GM19467 (cell line): ENCODE measurements around the gene SUMF1.
"Not testable (repeated sequence)": the region's sequence is repeated elsewhere in the genome, so short reads cannot be mapped to it uniquely, and the experiment has no call there.

Experiments used
- ATAC-seq: cut with Tn5 transposase; IDR thresholded peaks from one replicate; pipeline ENCODE4 v1.9.1; 2021; ENCODE audit warnings: mild to moderate bottlenecking, moderate library complexity; ENCODE audit not compliant: unreplicated experiment

SUMF1 gene

GRCh38 chr3:4462369-4463040, 4.6 kb downstream of the SUMF1 start:
- ATAC-seq, result no peak

GRCh38 chr3:4461468-4462090, 5.5 kb downstream of the SUMF1 start:
- ATAC-seq, result no peak

DNA sequence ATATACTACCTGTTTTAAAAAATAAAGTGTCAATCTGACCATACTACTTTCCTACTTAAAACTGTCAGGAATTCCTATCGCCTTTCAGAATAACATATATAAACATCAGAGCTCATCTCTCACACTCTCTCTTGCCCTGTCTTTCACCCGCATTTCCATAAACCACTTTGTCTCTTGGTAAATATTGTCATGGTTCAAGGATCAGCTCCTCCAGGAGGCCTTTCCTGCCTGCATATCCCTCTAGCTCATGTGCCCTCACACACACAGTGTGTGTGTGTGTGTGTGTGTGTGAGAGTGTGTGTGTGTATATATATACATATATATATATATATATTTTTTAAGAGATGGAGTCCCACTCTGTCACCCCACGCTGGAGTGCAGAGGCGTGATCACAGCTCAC, 6.7 kb downstream of the SUMF1 start:
- no peak for ATAC-seq

GRCh38 chr3:4458961-4459360, 8.1 kb downstream of the SUMF1 start:
- ATAC-seq, result no peak

DNA sequence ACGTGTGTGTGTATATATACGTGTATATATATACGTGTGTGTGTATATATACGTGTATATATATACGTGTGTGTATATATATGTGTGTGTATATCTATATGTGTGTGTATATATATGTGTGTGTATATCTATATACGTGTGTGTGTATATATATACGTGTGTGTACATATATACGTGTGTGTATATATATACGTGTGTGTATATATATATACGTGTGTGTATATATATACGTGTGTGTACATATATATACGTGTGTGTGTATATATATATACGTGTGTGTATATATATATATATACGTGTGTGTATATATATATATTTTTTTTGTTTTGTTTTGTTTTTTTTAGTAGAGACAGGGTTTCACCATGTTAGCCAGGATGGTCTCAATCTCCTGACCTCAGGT, 10.3 kb downstream of the SUMF1 start:
- ATAC-seq, result not testable (repeated sequence)

DNA sequence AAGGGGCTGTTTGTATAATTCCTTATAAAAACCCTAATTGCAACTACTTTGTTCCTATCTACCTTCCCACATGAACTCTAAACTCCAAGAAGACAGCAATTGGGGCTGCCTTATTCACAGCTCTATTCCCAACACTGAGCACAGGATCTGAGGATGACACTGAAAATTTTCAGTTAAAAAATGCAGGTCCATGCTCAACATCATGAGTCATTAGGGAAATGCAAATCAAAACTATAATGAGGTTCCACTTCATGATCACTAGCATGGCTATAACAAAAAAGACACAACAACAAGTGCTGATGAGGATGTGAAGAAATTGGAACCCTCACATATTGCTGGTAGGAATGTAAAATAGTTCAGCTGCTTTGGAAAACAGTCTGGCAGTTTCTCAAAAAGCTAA, 12.9 kb downstream of the SUMF1 start:
- no peak for ATAC-seq

- ATAC-seq, result no peak
Measured at GRCh38 chr3:4449043-4449805, 17.8 kb downstream of the SUMF1 start.

DNA sequence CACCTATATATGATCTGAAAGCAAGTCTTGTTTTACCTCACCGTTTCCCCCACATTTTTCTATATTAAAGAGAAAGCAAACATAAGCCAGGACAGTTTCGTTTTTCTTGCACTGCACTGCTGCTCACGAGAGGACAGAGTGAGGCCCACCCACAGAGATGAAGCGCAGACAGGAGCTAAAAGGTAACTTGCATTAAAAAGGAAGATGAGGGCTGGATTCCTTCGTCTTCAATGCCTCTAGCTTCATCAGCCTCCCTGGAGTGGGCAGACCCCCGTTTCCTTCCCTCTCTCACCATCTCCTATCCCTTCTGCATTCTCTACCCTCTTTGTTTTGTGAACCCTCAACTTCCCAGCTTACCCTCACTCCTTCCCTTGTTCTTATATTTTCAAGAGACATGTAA, 18.9 kb downstream of the SUMF1 start:
- no peak for ATAC-seq

DNA sequence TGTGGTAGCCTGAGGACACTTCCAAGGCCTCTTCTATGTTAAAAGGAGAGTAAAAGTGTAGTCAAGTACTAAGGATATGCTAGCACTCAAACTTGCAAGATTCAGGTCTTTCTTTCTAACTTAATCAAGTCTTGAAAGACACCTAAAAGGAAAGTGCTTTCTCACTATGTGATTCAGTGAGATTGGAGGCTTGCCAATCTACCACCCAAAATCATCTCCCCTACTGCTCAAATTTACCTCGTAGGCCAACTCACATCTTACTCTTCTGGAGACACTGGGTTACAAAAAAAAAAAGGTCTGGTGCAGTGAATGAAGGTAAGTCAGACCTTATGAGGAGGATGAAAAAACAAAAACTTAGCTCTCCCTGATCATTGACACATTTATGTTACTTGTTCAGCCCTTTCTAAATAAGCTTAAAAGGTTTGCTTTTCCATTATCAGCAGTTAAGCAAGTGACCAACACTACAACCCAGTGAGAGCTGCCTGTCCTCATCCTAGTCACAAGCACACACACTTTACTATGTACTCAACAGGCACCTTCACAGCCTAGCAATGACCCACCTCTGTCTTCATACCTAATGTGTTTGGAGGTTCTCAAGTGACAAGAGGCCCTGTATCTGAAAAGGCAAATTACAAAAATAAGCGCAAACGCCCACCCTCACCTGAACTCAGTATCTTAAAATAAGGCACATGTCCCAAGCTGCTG, 19.6 kb downstream of the SUMF1 start:
- ATAC-seq, result no peak

- no peak for ATAC-seq
Measured at GRCh38 chr3:4440951-4441350, 26.1 kb downstream of the SUMF1 start.

GRCh38 chr3:4438296-4438695, 28.8 kb downstream of the SUMF1 start:
- ATAC-seq, result no peak

DNA sequence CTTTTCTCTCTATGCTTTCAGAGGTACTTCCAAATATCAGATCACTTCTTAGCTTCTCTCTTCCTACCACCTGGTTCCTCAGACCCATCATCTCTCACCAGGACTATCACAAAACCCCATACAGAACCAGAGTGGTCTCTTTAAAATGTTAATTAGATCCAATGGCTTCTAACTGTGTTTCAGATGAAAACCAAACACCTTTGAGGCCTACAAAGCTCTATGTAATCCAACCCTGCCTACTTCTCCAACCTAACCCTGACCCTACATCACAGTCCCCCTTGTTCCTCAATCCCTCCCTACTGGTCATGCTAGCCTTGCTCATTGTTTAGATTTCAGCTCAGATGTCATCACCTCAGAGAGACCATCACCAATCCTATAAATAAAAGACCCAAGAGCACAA, 34.8 kb downstream of the SUMF1 start:
- ATAC-seq, result no peak

- no peak for ATAC-seq
Measured at GRCh38 chr3:4429648-4430350, 37.3 kb downstream of the SUMF1 start.

DNA sequence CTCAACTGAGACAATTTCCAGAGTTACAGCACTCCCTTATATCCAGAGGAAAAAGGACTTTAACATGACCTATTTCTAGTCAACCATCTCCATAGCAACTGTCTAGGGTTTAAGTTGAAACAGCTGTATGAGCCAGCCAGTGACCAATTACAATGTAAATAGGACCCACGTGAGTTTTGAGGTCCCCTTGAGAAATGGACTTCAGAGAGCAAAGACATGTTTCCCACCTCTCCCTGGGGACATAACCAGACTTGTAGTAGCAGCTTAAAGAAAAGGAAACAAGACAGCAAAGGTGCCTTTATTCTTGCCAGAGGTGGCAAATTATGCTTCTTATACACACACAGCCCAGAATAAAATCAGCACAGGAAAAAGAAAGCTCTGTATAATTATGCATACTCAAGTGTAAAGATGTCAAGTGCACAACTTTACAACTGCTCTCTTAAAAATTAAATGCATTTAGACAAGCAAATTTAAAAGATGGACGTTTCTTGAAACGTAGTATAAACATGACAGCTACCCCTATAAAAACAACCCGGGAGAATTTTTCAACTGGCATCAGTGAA, 40.2 kb downstream of the SUMF1 start:
- ATAC-seq, result peak; percentile 71

- no peak for ATAC-seq
Measured at GRCh38 chr3:4426261-4426781, 40.7 kb downstream of the SUMF1 start.

DNA sequence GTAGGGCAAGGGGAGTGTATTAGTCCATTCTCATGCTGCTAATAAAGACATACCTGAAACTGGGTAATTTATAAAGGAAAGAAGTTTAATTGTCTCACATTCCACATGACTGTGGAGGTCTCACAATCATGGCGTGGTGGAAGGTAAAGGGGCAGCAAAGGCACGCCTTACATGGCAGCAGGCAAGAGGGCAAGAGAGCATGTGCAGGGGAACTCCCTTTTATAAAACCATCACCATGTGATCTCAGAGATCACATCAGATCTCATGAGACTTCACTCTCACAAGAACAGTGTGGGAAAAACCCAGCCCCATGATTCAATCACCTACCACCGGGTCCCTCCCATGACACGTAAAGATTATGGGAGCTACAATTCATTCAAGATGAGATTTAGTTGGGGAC, 41.4 kb downstream of the SUMF1 start:
- no peak for ATAC-seq

DNA sequence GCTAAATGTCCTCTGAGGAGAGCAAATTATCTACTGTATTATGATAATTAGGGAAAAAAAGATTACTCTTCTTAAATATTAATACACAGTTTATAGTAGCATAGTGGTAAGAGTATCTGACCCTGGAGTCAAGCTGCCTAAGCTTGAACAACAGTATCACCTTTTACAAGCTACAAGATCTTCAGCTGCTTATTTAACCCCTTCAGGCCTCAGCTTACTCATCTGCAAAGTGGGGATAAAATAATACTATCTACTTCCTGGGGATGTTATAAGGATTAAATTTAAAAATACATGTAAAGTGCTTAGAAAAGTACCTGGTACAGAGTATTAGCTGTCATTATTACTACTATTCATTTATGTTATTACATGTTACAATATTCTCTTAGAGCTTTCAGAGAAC, 42.0 kb downstream of the SUMF1 start:
- no peak for ATAC-seq

DNA sequence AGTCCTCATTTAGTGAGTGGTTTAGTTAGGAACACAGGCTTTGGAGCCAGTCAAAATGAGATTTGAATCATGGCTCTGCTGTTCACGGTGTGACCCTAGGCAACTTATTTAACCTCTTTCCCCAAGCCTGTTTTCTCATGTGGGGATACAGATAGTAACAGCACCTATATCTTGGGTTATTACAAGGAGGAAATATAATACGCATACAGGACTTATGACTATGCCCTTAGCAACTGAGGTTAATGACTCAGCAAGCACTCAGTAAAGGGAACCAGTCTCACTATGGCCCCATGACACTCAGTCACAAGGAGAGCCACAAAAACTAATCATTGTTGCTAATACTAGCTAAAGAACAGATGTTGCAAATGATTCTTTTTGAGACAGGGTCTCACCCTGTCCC, 45.9 kb downstream of the SUMF1 start:
- no peak for ATAC-seq

DNA sequence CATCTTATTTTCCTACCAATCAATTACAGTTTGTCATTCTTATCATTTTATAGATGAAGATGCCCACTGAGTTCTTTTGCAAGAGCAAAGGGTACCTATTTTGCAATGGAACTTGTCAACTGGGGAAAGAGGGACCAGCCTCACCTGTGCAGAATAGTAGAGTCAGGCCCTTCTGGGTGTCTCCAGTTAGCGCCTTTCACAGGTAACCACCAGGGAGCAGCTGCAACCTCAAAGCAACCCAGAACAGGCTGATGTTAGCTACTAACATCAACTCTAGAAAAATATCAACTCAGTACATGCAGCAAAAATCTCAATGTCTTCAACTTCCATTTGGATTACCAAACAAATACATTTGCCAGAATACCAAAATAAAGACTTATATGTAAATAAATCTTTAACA, 47.1 kb downstream of the SUMF1 start:
- no peak for ATAC-seq

DNA sequence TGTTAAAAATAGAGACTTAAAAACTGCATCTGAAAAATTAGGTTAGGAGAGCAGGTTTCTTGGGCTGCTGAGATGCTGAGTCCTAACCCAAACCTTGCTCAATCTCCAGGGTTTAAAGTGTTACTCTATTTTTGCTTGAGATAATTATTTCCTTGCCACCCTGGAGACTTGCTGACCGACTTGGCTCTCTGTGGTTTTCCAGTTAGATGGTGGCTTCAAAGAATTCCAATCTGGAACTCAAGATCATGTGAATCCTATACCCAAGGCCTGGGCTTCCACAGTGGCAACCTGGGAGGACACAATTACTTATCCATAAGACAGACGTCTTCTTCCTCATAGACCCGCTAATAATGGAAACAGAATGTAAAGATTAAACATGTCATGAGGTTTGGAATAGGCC, 47.7 kb downstream of the SUMF1 start:
- ATAC-seq, result no peak
